ENCODE results near the gene GCGR.

Gene GCGR

DNA sequence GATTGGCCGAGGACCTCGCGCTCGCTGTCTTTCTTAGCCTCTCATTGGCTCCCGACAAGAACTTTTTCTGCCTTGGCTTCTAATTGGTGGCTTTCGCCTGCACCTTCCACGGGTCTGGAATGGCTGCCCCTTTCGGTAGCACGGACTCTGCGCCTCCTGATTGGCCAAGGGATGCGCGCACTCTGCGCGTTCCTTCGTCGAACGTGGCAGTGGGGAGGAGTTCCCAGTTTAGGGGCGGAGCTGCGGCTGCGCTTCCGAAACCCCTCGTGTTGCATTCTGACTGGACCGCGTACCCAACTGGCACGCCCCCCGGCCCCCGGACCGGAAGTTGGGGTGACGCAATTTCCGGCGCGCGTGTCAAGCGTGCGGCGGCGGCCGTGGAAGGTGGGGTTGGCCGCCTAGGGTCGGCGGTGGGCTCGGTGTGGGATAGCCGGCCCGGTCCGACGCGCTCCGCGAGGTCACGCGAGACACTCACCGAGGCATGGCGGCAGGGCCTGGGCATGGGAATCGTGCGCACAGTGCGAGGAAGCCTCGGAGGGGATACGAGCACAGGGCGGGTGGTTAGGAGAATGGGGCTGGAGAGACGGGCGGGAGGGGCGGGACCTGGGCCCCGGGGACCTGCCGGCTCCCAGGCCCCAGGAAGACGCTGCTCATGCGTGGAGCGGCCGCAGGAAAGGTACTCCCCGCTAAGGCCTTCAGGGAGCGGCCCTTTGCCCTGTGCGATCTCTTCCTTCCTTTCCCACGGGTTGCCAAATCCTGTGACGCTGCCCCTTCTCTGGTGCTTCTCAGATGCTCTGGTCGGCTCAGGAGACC, 57.0 kb downstream of the GCGR start:
- TF ChIP-seq, protein P1, sequence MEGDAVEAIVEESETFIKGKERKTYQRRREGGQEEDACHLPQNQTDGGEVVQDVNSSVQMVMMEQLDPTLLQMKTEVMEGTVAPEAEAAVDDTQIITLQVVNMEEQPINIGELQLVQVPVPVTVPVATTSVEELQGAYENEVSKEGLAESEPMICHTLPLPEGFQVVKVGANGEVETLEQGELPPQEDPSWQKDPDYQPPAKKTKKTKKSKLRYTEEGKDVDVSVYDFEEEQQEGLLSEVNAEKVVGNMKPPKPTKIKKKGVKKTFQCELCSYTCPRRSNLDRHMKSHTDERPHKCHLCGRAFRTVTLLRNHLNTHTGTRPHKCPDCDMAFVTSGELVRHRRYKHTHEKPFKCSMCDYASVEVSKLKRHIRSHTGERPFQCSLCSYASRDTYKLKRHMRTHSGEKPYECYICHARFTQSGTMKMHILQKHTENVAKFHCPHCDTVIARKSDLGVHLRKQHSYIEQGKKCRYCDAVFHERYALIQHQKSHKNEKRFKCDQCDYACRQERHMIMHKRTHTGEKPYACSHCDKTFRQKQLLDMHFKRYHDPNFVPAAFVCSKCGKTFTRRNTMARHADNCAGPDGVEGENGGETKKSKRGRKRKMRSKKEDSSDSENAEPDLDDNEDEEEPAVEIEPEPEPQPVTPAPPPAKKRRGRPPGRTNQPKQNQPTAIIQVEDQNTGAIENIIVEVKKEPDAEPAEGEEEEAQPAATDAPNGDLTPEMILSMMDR (IDR thresholded peaks at IDR 0.05; ENCODE audit: low read depth, low read length, missing control alignments): no peak
- in situ Hi-C loops (cut with HindIII; ENCODE audit: low pct_ligation_motif_present, low sequenced_read_pairs): no loop called here
- Histone ChIP-seq H3K36me3 (replicated peaks) (peaks cover 26% of the 10 kb centered on the region), H3K4me3 (ENCODE audit: low read depth, low read length) (peak overlapping the region; percentile 82), H3K27me3 (replicated peaks) (no peaks in the 10 kb centered on the region), H3K27ac (peak overlapping the region; percentile 92)
- peak; percentile 100 for DNase-seq

DNA sequence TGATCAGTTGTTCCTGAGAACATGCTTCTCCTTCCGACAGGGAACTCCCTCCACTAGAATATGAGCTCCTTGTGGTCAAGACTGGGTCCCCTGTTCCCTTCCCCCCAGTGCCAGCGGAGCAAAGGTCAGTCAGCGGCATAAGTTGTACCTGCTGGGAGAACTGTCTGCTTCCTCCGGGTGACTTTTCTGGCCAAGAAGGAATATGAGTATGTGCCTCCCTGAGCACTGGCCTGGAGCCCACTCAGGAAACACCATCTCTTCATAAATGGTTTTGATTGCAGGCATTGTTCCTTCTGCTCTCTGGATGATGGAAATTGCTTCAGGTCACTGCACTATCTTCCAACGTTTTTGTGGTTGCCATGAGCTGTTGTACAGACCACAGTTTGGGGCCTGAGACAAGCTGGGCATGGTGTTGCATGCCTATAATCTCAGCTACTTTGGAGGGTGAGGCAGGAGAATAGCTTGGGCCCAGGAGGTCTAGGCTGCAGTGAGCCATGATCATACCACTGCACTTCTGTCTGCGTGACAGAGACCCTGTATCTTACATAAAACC, 59.2 kb downstream of the GCGR start:
- no peak overlapping the region for H3K4me3 ChIP-seq (ENCODE audit: low read depth, low read length)
- peaks cover 16% of the 10 kb centered on the region for H3K36me3 ChIP-seq (replicated peaks)
- no peak for DNase-seq
- TF ChIP-seq, protein P1 (IDR thresholded peaks at IDR 0.05; ENCODE audit: low read depth, low read length, missing control alignments): no peak
- H3K27ac ChIP-seq: no peak overlapping the region
- in situ Hi-C loops (cut with HindIII; ENCODE audit: low pct_ligation_motif_present, low sequenced_read_pairs): no loop called here
- no peaks in the 10 kb centered on the region for H3K27me3 ChIP-seq (replicated peaks)

Measured in brain microvascular endothelial cell (primary cell).